Limb (tissue), 2 donors: ENCODE results near the gene NRDE2.

Experiments used
- DNase-seq, 2 donors: peaks; one replicate each; pipeline ENCODE4 v3.0.0-alpha.2; 2016; ENCODE audit errors: extremely low spot score in 2 of 2

Gene NRDE2, protein sequence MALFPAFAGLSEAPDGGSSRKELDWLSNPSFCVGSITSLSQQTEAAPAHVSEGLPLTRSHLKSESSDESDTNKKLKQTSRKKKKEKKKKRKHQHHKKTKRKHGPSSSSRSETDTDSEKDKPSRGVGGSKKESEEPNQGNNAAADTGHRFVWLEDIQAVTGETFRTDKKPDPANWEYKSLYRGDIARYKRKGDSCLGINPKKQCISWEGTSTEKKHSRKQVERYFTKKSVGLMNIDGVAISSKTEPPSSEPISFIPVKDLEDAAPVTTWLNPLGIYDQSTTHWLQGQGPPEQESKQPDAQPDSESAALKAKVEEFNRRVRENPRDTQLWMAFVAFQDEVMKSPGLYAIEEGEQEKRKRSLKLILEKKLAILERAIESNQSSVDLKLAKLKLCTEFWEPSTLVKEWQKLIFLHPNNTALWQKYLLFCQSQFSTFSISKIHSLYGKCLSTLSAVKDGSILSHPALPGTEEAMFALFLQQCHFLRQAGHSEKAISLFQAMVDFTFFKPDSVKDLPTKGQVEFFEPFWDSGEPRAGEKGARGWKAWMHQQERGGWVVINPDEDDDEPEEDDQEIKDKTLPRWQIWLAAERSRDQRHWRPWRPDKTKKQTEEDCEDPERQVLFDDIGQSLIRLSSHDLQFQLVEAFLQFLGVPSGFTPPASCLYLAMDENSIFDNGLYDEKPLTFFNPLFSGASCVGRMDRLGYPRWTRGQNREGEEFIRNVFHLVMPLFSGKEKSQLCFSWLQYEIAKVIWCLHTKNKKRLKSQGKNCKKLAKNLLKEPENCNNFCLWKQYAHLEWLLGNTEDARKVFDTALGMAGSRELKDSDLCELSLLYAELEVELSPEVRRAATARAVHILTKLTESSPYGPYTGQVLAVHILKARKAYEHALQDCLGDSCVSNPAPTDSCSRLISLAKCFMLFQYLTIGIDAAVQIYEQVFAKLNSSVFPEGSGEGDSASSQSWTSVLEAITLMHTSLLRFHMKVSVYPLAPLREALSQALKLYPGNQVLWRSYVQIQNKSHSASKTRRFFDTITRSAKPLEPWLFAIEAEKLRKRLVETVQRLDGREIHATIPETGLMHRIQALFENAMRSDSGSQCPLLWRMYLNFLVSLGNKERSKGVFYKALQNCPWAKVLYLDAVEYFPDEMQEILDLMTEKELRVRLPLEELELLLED

DNA sequence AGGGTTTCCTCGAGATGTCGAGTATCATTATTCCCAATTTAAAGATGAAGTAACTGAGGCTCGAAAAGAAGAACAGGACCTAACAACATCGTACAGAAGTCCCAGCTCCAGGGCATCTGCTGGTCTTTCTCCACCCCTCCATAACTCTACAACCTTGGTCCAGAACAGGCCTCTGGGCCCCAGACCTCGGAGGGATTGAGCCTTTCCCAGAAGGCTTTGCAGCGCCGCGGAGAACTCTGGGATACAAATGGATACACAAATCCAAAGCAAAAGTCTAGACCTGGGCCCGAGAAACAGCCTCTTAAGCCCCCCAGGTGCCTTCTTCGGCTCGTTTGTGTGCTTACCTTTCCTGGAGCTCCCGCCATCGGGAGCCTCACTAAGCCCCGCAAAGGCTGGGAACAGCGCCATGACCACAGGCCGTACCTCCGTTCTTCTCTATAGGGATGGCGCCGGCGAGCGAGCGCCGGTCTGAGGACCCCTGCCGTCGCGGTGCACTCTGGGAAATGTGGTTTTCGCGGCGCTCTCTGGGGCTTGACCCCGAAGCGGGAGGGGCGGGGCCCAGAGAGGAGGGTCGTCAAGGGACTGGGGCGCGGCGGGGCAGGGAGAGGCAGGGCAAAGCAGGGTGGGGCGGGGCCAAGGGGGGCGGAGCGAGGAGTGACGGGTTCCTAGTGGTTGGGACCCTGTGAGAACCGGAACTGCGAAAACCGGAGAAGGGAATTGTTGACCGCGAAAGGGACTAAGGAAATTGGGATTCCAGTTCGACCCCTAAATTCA lies at the start of gene NRDE2:
Gene NRDE2 (minus strand): TSS at position 445 of the 774 bp plus-strand sequence. CDS start 37 bp downstream, at position 408.
- peak; percentile 97 to 99 for DNase-seq

DNA sequence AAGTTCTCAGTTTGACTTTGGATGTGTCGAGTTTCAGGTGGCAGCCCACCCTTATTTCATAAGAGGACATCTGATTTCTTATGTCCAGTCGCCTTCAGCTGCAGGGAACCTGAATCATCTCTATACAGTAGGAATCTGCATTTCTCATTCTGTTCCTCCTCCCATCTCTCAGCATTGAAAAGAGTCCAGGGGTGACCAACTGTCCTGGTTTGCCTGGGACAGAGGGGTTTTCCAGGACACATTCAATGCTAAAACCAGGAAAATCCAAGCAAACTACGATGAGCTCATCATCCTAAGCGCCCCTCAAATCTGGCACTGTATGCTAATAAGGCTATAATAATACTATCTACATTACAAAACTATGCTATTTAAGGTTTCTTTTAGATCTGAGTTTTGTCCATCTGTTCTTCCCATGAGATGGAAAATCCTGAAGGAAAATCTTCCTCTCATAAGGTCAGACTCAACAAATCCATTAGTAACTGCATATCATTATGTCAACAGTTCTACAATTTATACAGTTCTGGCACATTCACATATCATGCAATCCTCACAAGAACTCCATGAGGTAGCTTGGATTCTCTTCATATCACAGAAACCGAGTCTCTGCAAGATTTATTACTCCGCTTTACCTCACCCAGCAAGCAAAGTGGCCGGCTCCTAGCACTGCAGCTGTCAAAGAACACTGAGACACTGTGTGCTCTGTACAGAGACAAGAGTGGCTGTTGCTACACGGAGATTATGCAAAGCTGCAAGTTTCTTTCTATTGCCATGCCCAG lies 49.5 kb upstream of the NRDE2 start:
- DNase-seq: peak; percentile 57 to 64

DNA sequence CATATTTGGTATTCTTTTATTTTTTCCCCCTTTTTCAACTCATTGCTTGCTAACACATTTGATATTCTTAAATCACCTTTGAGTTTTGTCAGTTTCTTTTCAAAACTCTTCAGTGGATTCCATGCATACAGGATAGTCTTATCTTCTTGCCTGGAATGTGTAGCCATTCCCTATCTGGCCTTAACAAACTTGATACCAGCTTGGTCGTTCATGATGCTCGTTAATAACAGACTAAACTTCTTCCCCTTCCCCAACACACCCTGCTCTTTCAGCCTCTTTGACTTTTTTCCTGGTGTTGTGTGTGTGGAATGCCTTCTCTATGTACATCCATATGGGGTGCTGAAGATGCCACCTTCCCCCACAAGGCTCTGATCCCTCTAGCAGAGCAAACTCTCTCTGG lies 47.4 kb upstream of the NRDE2 start:
- no peak for DNase-seq

DNA sequence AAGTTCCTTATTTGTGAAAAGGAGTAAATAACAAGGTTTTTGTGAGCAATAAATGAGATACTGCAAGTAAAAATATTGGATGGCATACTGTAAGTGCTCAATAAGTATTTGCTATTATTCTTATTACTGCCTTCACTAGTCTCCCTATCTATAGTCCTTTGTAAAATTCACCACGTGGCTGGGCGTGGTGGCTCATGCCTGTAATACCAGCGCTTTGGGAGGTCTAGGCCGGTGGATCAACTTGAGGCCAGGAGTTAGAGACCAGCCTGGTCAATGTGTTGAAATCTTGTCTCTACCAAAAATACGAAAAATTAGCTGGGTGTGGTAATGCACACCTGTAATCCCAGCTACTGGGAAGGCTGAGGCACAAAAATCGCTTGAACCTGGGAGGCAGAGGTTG lies 46.5 kb upstream of the NRDE2 start:
- no peak for DNase-seq

DNA sequence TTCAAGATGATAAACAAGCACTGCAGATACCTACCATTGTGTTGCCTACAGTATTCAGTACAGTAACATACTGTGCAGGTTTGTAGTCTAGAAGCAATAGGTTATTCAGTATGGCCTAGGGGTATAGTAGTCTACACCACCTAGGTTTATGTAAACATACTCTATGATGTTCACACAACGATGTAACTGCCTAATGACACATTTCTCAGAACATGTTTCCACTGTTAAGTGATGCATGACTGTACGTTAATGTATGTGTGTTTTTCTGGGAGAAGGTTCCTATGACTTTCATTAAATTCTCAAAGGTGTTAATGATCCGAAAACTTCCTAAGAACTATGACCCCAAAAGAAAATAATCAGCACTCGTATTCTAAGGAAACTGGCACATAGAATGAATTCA lies 44.2 kb upstream of the NRDE2 start:
- no peak for DNase-seq

DNA sequence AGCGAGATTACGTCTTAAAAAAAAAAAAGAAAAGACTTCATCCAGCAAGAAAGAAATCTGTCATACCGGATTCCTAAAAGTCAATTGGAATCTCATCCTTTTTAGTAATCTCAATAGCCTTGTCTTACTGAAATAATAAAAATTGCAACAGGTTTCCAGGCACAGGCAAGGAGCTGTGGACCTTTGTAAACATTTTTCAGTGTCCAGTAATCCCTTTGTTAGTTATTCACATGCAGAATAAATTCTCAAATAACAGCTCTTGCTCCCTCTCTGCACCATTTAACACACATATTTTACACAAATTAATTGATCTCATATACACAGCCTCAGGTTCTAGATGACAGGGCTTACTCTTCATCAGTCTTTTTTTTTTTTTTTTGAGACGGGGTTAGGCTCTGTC lies 43.1 kb upstream of the NRDE2 start:
- DNase-seq: no peak

DNA sequence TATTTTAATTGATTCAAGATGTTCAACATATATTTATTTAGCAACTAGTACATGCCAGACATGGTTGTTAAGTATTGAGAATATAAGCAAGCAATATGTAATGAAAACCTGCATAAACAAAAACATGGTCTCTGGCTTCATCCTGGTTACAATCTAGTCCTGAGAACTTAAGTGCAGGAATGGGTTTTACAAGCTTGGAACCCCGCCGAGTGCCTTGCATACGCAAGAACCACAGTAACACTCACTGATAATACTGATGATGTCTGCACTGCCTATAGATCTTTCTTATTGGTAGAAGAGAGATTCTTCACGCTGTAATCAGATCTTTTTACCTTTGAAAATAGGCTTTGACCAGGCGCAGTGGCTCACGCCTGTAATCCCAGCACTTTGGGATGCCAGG lies 42.1 kb upstream of the NRDE2 start:
- no peak for DNase-seq

DNA sequence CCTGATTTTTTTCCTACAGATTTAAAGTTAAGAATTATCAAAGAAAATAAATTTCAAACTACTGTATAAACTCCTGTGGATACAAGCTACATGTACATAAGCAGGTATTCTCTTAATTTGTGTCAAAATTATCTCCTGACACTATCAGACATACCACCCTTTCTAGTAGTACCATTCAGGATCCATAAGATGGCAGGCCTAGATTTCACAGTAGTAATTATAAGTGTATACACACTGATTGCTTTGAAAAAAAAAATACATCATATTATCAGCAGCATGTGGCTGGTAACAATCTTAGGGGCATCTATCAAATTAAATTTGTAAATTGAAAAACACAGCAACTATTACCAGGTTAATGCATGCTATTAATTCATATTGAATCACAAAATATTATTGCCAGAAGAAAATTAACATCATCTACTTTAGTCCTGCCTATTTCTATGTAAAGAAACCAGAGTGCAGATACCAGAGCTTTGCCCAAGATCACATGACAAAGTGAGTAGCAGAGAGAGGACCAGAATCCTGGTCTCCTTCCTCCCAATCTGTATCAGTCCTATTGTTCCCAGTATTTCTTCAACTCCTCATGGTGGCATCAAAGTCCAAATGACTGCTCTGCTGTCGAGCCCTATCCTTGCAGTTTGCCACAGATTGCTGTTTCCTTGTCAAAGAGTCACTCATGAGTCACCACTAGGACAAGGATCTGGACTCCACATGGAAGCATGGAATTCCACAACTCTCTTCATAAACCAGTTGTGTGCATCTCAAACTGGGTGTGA lies 37.4 kb upstream of the NRDE2 start:
- DNase-seq: no peak

DNA sequence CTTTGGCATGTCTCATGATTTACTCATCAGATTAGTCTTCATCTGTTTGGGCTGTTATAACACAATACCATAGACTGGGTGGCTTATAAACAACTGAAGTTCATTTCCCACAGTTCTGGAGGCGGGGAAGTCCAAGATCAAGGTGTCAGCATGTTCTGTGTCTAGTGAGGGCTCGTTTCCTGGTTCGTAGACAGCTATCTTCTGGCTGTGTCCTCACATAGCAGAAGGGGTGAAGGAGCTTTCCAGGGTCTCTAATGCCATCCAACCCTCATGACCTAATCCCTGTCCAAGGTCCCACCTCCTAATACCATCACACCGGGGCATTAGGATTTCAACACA lies 30.8 kb upstream of the NRDE2 start:
- no peak for DNase-seq

DNA sequence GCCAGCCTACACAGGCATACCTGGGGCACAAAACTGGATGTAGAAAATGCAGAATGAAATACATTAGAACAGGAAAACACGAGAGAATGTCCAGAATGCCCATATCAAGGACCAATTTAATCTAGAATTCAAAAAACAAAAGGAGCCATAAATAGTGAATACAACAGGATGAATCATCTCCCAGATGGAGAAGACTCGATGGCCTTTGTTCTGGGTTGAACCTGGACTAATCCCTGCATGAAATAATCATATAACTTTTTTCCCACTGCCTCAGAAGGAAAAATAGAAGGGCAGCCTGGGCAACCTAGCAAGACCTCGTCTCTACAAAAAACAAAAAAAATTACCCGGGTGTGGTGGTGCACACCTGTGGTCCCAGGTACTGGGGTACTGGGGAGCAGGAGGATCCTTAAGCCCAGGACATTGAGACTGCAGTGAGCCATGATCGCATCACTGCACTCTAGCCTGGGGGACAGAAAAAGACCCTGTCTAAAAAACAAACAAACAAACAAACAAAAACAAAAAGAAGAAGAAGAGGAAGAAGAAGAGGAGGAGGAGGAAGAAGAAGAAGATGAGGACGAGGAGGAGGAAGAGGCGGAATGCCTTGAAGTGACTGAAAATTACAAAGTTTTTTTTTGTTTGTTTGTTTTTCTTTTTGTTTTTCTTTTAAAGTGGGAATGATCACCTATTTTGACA lies 30.3 kb upstream of the NRDE2 start:
- no peak for DNase-seq

DNA sequence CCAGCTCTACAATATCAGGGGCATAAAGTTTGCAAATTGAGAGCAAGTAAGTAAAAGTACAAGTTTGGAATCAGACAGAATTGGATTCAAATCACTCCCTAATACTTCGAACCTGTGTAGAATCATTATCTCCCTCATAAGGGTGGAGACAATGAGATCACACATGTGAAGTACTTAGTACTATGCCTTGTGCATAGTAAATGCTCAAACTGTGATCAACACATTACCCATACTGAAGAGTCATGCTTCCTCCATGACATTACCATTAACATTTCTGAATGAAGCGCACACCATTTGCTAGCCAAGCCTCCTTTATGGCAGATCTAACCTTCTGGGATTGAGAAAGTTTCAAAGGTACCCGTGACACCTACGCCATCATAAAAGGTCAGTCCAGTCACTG lies 26.6 kb upstream of the NRDE2 start:
- DNase-seq: no peak

DNA sequence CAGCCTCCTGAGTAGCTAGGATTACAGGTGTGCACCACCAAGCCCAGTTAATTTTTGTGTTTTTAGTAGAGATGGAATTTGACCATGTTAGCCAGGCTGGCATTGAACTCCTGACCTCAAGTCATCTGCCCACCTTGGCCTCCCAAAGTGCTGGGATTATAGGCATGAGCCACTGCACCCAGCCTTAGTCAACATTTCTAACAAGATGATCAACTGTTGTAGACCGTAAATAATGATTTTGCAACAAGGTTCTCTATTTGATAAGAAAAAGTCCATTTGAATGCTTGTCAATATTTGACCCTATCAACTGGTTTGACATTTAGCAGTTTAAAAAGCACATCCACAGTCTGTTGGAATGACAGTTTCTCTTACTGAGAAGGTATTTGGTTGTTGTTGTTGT lies 25.2 kb upstream of the NRDE2 start:
- DNase-seq: no peak

DNA sequence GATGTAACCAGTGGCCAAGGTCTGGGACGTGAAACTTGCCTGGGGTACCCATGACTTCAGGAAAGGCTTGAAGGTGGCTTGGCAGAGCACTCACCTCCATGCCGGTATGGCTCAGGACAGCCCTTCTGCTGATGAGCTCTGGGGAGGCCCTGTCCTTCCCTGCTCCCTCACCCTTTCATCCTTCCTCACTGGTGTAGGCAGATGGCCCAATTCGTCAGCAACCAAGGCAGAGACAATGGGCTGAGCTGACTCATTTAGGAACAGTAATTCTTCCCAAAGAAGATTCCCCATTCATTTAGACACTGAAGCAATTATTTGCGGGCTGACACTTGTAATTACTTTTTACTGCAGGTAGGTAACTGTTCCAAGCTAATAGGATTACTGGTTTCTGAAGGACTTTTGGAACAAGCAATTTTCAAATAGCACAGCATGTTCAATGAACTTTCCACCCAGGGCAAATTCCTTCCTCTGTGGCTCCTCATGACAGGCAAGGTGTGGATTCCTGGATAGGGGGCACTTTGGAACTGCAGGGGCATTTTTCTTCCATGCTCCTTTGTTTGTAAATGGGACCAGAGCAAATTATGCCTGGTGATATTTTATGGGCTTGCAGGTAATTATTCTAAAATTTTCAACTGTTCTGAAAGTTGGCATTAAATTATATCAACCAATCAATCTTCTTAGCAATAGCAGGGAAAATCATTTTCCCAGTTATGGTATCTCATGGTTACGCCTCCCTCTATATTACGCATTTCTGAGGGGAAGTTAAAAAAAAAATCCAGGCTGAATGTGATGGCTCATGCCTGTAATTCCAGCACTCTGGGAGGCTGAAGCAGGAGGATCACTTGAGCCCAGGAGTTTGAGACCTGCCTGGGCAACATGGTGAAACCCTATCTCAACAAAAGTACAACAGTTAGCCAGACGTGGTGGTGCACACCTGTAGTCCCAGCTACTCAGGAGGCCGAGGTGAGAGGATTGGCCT lies 24.1 kb upstream of the NRDE2 start:
- DNase-seq: no peak

DNA sequence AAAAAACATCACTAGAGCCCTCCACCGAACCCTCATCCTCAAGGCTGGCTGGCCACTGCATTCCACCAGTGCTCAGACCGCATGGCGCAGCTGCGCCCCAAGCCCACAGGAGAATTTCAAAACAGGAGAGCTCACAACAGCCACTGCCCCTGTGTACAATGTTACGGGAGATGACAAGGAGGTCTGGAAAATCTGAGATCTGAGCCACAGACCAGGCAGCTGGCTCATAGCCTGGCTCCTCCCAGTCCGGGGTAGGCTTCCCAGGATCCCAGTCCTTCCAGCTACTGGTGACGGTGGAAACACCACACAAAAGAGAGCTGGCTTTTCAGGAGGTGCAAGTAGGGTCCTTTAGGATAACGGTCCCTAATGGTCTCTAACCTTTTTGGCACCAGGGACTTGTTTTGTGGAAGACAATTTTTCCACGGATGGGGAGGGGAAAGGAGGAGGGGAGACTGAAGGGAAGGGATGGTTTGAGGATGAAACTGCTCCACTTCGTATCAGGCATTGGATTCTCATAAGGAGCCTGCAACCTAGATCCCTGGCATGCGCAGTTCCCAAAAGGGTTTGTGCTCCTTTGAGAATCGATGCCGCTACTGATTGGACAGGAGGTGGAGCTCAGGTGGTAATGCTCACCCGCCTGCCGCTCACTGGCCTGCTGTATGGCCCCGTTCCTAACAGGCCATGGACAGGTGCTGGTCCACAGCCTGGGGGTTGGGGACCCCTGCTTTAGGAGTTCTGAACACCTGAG lies 23.0 kb upstream of the NRDE2 start:
- no peak for DNase-seq

DNA sequence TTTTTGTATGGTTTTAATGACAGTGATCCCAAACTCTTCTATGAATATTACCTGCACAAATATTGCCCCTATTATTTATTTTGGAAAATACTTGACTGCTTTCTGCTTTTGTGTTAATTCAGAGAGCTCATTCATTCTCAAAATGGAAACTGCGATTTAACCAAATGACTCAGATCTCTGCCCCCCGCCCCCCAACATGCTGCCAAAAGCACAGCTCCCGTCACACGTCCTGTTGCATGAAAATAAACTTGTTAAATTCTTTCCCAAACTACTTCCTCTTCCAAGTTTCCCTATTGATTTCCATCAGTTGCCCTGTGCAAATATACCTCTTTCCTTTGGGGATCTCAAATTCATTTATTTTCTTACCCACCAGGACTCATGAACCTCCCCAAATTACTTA lies 18.0 kb upstream of the NRDE2 start:
- DNase-seq: no peak

DNA sequence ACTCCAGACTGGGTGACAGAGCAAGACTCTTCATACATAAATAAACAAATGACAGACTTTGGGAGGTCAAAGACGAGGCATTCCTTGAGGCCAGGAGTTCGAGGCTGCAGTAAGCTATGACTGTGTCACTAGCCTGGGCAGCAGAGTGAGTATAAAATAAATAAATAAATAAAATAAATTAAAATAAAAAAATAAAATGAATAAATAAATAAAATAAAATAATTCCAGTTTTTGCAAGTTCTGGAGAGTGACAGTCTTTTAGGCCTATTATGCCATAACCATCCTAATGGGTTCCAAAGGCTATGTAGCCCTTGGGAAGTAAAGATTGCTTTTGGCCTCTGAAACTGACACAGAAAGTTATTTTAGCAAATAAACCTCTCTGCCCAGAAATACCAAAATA lies 16.5 kb upstream of the NRDE2 start:
- no peak for DNase-seq

DNA sequence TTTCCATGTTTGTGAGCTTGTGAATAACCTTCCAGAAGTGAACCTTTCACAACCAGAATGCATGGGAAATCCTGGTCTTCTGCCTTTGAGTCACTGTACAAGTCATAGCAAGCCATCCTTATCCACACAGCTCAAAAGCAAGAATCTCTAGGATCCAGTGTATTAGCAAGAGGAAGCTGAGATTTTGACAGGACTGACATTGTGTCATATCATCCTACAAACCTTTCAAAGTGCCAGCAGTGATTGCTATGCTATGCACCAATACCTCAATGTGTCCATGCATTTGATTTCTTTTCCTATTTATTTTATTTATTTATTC lies 13.5 kb upstream of the NRDE2 start:
- DNase-seq: no peak
